Activated CD4-positive, alpha-beta memory T cell treated with anti-CD3 and anti-CD28 coated beads, Interleukin-2, amount 10 ng/mL, durations not matched to agents 7 days and 5 days (primary cell): ENCODE data around the gene PSMB10. TPM values are rescaled to one million over a fixed set of nuclear protein-coding genes. Genes with fewer than 3 reads are reported as not detected.
"Not testable (repeated sequence)": the region's sequence is repeated elsewhere in the genome, so short reads cannot be mapped to it uniquely, and the experiment has no call there.

Experiments
- CTCF ChIA-PET: fragments of 350-600 bp; sonication (Branson Sonifier 250); formaldehyde crosslinking; loops from one replicate; lab custom pipeline; 2021; ENCODE audit warnings: antibody characterized with exemption, inconsistent platforms; lab: Charles Lee
- POLR2A ChIA-PET: fragments of 350-600 bp; sonication (Branson Sonifier 250); formaldehyde crosslinking; loops from one replicate; lab custom pipeline; 2021; ENCODE audit warnings: antibody characterized with exemption; lab: Charles Lee
- DNase-seq: peaks from one replicate; pipeline ENCODE4 v3.0.0-alpha.2; 2020
- H3K27ac Mint-ChIP-seq: one replicate; pipeline ENCODE4 v1.8.0; 2021; ENCODE audit warnings: mild to moderate bottlenecking, mixed read lengths
- H3K27me3 Mint-ChIP-seq: one replicate; pipeline ENCODE4 v1.8.0; 2021; ENCODE audit warnings: mixed read lengths
- H3K36me3 Mint-ChIP-seq: one replicate; pipeline ENCODE4 v1.8.0; 2021; ENCODE audit warnings: low read depth, mixed read lengths
- H3K4me1 Mint-ChIP-seq: one replicate; pipeline ENCODE4 v1.8.0; 2021; ENCODE audit warnings: mixed read lengths
- H3K4me3 Mint-ChIP-seq: one replicate; pipeline ENCODE4 v1.8.0; 2021; ENCODE audit warnings: mild to moderate bottlenecking, mixed read lengths
- H3K9me3 Mint-ChIP-seq: one replicate; pipeline ENCODE4 v1.8.0; 2021; ENCODE audit warnings: mixed read lengths
- total RNA-seq, 2 experiments: library from RNA; stranded (reverse); gene quantifications; one replicate each; pipeline ENCODE4 v1.2.3, GENCODE V29; 2021

Gene PSMB10
- total RNA-seq, 2 experiments from 2014 or later: 236 to 241 TPM

DNA sequence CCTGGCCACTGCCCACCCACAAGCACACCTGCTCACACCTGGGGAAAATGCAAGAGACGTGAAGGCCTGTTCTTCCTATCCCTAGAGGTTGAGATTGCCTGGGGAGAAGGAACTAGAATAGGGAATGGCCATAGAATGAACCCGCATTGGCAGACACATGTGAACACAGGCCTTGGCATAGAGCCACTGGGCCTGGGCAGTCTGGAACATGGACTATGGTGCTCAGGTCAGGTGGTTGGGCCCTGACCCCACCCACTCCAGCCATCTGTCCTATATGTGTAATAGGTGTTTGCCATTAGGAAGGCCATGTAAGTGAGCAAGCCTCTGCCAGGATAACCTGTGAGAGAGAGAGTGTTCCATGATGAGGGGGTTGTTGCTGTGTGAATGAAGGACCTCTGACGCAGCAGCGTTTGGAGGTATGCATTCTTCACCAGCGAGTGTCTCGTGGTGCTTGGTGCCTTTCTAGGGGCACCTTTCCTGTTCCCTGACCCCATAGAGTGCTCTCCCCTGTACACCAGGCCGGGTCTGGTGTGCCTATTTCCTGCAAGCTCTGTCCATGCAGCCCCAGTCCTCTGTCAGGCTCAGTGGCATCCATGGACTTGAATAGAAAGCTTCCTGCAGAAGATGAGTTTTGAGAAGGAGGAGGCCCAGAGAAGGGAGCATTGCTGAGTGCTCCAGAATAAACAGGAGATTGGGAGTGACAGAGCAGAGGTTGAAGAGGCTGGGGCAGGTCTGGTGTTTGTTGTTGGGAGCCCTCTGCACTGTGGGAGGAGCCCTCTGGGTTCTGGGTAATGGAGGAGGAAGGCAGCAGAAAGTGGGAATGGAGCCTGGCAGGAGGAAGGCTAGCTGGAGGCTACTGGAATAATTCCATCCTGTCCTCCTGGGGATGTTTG is 20.6 kb downstream of the PSMB10 start:
- DNase-seq: no peak
- peak overlapping the region; percentile 29 for H3K27ac Mint-ChIP-seq
- CTCF ChIA-PET: interaction anchor here (1.3 kb wide), 1 partner anchor 12 kb away, joined by 4 read pairs; no protein-coding TSS in a partner anchor
- H3K4me1 Mint-ChIP-seq: peaks cover 21% of the 10 kb centered on the region
- no peaks in the 10 kb centered on the region for H3K27me3 Mint-ChIP-seq
- no peaks in the 10 kb centered on the region for H3K36me3 Mint-ChIP-seq
- H3K9me3 Mint-ChIP-seq: no peaks in the 10 kb centered on the region
- no peak overlapping the region for H3K4me3 Mint-ChIP-seq
- POLR2A ChIA-PET: interaction anchor here (0.7 to 3.2 kb wide), 2 partner anchors 20 to 668 kb away, joined by 3 to 13 read pairs; partner anchors contain the start of gene PSMB10

DNA sequence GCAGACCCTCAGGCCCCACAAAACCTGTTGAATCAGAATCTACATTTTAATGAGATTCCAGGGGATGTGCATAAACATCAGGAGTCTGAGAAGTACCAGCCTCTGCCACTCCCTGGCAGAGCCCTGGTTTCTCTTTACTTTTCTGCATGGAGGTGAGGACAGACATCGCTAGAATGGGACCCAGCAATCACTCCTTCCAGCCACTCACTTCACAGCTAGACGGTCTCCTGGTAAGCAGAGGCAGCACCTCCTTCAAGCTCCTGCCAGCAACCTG is 21.2 kb downstream of the PSMB10 start:
- H3K36me3 Mint-ChIP-seq, CTCF ChIA-PET, H3K27ac Mint-ChIP-seq, H3K9me3 Mint-ChIP-seq, DNase-seq, H3K27me3 Mint-ChIP-seq, H3K4me3 Mint-ChIP-seq: not testable (repeated sequence)
- H3K4me1 Mint-ChIP-seq: peaks cover 24% of the 10 kb centered on the region
- POLR2A ChIA-PET: interaction anchor here (0.7 to 1.7 kb wide), 4 partner anchors 18 to 668 kb away, joined by 3 to 6 read pairs (median 3); partner anchors contain the start of gene PSKH1

DNA sequence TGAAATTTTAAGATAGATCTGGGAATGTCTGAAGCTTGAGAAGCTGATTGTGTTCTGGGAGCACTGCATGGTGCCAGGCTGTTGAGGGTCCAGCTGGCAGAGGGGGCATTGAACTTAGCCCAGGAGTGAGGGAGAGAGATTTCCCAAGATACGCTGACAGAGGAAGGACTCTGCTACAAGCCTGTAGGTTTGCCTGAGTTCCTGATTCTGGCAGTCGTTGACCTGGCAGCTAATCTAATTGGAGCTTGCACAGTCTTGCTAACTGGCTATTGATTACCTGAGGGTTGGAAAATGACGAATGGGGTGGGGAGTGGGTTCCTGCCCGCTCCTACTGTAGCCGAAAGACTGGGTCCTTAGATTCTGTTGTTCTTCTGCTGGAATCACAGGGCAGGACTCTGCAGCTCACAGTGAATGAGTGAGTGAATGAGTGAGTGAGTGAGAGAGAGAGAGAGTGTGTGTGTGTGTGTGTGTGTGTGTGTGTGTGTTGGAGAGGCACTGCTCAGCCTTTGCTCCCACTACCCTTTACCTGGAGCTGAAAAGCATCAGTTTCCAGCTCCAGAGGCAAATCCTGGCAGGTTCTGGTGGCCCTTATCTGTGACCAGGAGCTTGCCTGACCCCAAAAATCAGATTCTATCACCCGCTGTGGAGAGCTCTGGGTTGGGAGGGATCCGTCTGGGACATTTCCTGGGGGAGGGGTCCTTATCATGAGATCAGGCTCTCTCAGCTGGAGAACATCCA is 21.7 kb downstream of the PSMB10 start:
- Mint-ChIP-seq H3K27ac (no peak overlapping the region), H3K36me3 (no peaks in the 10 kb centered on the region), H3K9me3 (no peaks in the 10 kb centered on the region), H3K4me3 (no peak overlapping the region), H3K4me1 (peaks cover 29% of the 10 kb centered on the region), H3K27me3 (no peaks in the 10 kb centered on the region)
- ChIA-PET CTCF (interaction anchor here (0.6 kb wide), 1 partner anchor 400 kb away, joined by 3 read pairs; no protein-coding TSS in a partner anchor), POLR2A (interaction anchor here (0.7 to 1.7 kb wide), 5 partner anchors 16 to 667 kb away, joined by 3 to 6 read pairs (median 3); partner anchors contain the start of genes CTRL and PSKH1)
- DNase-seq: no peak

DNA sequence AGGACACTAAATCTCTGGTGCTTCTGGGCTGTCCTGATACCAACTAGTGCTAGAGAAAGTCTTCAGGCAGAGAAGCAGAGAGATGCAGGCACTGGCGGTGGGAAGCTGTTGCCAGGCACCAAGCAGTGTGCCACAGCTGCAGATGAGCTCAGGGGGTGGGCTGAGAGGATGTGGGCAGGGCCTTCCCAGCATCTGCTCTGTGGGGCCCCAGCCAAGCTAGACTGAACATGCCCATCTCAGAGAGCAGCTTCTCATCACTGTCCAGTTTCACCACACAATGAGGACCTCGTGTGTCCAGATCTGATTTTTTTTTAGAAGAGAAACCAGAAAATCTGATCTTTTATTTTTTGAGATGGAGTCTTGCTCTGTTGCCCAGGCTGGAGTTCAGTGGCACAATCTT is 26.5 kb downstream of the PSMB10 start:
- ChIA-PET POLR2A (interaction anchor here (0.6 to 2.0 kb wide), 3 partner anchors 26 to 48 kb away, joined by 3 to 9 read pairs (median 3); partner anchors contain the start of genes EDC4 and PSMB10), CTCF (interaction anchor here (1.2 kb wide), 2 partner anchors 94 to 130 kb away, joined by 4 to 5 read pairs; no protein-coding TSS in a partner anchor)
- H3K36me3 Mint-ChIP-seq: peaks cover 8% of the 10 kb centered on the region
- H3K9me3 Mint-ChIP-seq: no peaks in the 10 kb centered on the region
- peaks cover 18% of the 10 kb centered on the region for H3K4me1 Mint-ChIP-seq
- no peak overlapping the region for H3K4me3 Mint-ChIP-seq
- no peaks in the 10 kb centered on the region for H3K27me3 Mint-ChIP-seq
- peak overlapping the region; percentile 40 for H3K27ac Mint-ChIP-seq
- DNase-seq: peak; percentile 52

DNA sequence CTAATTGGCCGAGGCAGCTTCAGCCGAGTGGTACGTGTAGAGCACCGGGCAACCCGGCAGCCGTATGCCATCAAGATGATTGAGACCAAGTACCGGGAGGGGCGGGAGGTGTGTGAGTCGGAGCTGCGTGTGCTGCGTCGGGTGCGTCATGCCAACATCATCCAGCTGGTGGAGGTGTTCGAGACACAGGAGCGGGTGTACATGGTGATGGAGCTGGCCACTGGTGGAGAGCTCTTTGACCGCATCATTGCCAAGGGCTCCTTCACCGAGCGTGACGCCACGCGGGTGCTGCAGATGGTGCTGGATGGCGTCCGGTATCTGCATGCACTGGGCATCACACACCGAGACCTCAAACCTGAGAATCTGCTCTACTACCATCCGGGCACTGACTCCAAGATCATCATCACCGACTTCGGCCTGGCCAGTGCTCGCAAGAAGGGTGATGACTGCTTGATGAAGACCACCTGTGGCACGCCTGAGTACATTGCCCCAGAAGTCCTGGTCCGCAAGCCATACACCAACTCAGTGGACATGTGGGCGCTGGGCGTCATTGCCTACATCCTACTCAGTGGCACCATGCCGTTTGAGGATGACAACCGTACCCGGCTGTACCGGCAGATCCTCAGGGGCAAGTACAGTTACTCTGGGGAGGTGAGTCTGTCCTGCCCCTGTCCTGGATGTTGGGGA is 27.5 kb downstream of the PSMB10 start:
- ChIA-PET CTCF (interaction anchor here (0.6 to 0.7 kb wide), 2 partner anchors 93 to 121 kb away, joined by 3 read pairs; no protein-coding TSS in a partner anchor), POLR2A (interaction anchor here (0.8 to 2.0 kb wide), 2 partner anchors 16 to 27 kb away, joined by 3 to 9 read pairs; partner anchors contain the start of genes PSKH1 and PSMB10)
- peaks cover 19% of the 10 kb centered on the region for H3K4me1 Mint-ChIP-seq
- no peaks in the 10 kb centered on the region for H3K9me3 Mint-ChIP-seq
- H3K27ac Mint-ChIP-seq: no peak overlapping the region
- DNase-seq: no peak
- H3K27me3 Mint-ChIP-seq: no peaks in the 10 kb centered on the region
- no peak overlapping the region for H3K4me3 Mint-ChIP-seq
- H3K36me3 Mint-ChIP-seq: peaks cover 8% of the 10 kb centered on the region

- no peak overlapping the region for H3K27ac Mint-ChIP-seq
- no peak overlapping the region for H3K4me3 Mint-ChIP-seq
- CTCF ChIA-PET: no interaction called here
- H3K4me1 Mint-ChIP-seq: peaks cover 19% of the 10 kb centered on the region
- peaks cover 12% of the 10 kb centered on the region for H3K36me3 Mint-ChIP-seq
- POLR2A ChIA-PET: interaction anchor here (1.7 kb wide), 1 partner anchor 14 kb away, joined by 6 read pairs; the partner anchor contains the start of gene PSKH1
- no peak for DNase-seq
- no peaks in the 10 kb centered on the region for H3K27me3 Mint-ChIP-seq
- no peaks in the 10 kb centered on the region for H3K9me3 Mint-ChIP-seq
Measured at GRCh38 chr16:67907397-67908180, 29.1 kb downstream of the PSMB10 start.

- no peak overlapping the region for H3K4me3 Mint-ChIP-seq
- peaks cover 4% of the 10 kb centered on the region for H3K36me3 Mint-ChIP-seq
- no peaks in the 10 kb centered on the region for H3K9me3 Mint-ChIP-seq
- DNase-seq: no peak
- peaks cover 7% of the 10 kb centered on the region for H3K4me1 Mint-ChIP-seq
- no peaks in the 10 kb centered on the region for H3K27me3 Mint-ChIP-seq
- ChIA-PET POLR2A (no interaction called here), CTCF (interaction anchor here (1.2 to 1.4 kb wide), 2 partner anchors 86 to 138 kb away, joined by 3 read pairs; no protein-coding TSS in a partner anchor)
- H3K27ac Mint-ChIP-seq: no peak overlapping the region
Measured at GRCh38 chr16:67902831-67903230, 33.8 kb downstream of the PSMB10 start.

GRCh38 chr16:67901734-67902133 is 34.9 kb downstream of the PSMB10 start:
- Mint-ChIP-seq H3K4me3 (no peak overlapping the region), H3K27me3 (no peaks in the 10 kb centered on the region), H3K36me3 (peaks cover 8% of the 10 kb centered on the region), H3K4me1 (peaks cover 7% of the 10 kb centered on the region), H3K9me3 (no peaks in the 10 kb centered on the region), H3K27ac (no peak overlapping the region)
- no peak for DNase-seq
- CTCF ChIA-PET: no interaction called here
- POLR2A ChIA-PET: no interaction called here

- ChIA-PET CTCF (interaction anchor here (1.0 to 1.4 kb wide), 4 partner anchors 13 to 224 kb away, joined by 3 to 4 read pairs (median 3); partner anchors contain the start of gene PSMB10), POLR2A (interaction anchor here (1.3 to 1.6 kb wide), 2 partner anchors 18 to 38 kb away, joined by 3 to 6 read pairs; no protein-coding TSS in a partner anchor)
- Mint-ChIP-seq H3K9me3 (no peaks in the 10 kb centered on the region), H3K4me1 (peaks cover 31% of the 10 kb centered on the region), H3K4me3 (no peak overlapping the region), H3K27me3 (no peaks in the 10 kb centered on the region), H3K27ac (no peak overlapping the region), H3K36me3 (peaks cover 4% of the 10 kb centered on the region)
- no peak for DNase-seq
Measured at GRCh38 chr16:67897231-67897630, 39.4 kb downstream of the PSMB10 start.

DNA sequence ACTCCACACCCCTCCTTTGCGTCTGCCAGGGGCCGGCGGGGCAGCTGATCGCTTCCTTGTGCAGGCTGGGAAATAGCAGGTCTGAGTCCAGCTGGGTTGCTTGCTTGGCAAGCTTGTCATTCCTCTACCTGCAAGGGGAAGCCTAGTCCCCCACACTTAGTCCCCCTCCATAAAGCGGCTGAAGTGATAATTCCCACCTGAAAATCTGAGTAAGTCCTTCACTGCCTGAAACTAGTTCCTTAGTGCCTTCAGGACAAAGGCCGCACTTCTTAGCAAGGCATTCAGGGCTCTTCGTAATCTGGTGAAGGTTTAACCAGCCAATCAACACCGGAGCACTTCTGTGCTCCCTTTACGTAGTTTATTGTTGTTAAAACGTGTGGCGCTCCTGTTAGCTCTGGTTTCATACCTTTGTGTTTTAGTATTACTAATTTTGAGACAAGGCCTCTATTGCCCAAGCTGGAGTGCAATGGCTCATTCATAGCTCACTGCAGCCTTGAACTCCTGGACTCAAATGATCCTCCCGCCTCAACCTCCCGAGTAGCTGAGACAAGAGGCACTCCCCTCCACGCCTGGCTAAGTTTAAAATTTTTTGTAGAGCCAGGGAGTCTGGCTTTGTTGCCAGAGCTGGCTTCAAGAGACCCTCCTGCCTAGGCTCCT is 42.8 kb downstream of the PSMB10 start:
- Mint-ChIP-seq H3K4me3 (peak overlapping the region; percentile 94), H3K27me3 (no peaks in the 10 kb centered on the region), H3K4me1 (peaks cover 29% of the 10 kb centered on the region), H3K36me3 (peaks cover 4% of the 10 kb centered on the region), H3K9me3 (no peaks in the 10 kb centered on the region), H3K27ac (peak overlapping the region; percentile 94)
- DNase-seq: no peak
- CTCF ChIA-PET: interaction anchor here (0.7 to 2.8 kb wide), 5 partner anchors 10 to 332 kb away, joined by 3 to 20 read pairs (median 5); partner anchors contain the start of genes CTCF and NRN1L
- POLR2A ChIA-PET: interaction anchor here (0.7 to 4.9 kb wide), 13 partner anchors 10 to 234 kb away, joined by 3 to 32 read pairs (median 6); partner anchors contain the start of genes ACD, NRN1L, PARD6A and PSMB10
